Epithelial cell of proximal tubule (primary cell): ENCODE measurements around the gene SLC39A7. TPM values are rescaled to one million over a fixed set of nuclear protein-coding genes. Genes with fewer than 3 reads are reported as not detected.

ENCODE experiments used
- DNase-seq: peaks from one replicate; pipeline ENCODE4 v3.0.0-alpha.2; 2011; ENCODE audit warnings: low read depth
- H3K4me3 ChIP-seq: 2 replicates; pipeline ENCODE4 v1.5.1; 2011; ENCODE audit warnings: low read depth, mild to moderate bottlenecking, low read length
- total RNA-seq: library from RNA; depleted of rRNA; stranded (reverse); fragments of >200 nt; gene quantifications from 2 replicates; pipeline ENCODE4 v1.2.3, GENCODE V29; 2015
- TF ChIP-seq, protein P1 (sequence below): conservative IDR thresholded peaks from 2 replicates; pipeline ENCODE4 v1.5.1; 2012; ENCODE audit warnings: low read depth, mild to moderate bottlenecking, low read length

SLC39A7 gene
- total RNA-seq, 1 donor from 2014 or later: 70.8 TPM

DNA sequence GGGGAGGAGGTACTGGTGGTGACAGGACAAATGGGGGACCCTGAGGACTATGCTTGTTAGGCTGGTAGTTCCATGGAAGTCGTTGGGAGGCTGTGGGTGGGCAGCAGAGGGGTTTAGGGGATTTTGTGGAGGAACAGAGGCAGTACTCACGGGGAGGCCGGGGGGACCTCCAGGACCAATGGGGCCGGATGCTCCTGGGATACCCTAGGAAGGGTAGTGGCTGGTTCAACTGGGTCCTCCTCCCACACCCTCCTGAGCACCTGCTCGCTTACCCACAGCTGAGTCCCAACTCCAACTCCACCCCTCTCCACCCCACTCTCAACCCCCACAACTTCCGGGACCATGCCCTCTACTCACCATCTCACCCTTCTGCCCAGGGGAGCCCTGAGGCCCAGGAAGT is 34.3 kb upstream of the SLC39A7 start:
- TF ChIP-seq, protein P1, sequence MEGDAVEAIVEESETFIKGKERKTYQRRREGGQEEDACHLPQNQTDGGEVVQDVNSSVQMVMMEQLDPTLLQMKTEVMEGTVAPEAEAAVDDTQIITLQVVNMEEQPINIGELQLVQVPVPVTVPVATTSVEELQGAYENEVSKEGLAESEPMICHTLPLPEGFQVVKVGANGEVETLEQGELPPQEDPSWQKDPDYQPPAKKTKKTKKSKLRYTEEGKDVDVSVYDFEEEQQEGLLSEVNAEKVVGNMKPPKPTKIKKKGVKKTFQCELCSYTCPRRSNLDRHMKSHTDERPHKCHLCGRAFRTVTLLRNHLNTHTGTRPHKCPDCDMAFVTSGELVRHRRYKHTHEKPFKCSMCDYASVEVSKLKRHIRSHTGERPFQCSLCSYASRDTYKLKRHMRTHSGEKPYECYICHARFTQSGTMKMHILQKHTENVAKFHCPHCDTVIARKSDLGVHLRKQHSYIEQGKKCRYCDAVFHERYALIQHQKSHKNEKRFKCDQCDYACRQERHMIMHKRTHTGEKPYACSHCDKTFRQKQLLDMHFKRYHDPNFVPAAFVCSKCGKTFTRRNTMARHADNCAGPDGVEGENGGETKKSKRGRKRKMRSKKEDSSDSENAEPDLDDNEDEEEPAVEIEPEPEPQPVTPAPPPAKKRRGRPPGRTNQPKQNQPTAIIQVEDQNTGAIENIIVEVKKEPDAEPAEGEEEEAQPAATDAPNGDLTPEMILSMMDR: no peak
- no peak overlapping the region for H3K4me3 ChIP-seq
- no peak for DNase-seq

DNA sequence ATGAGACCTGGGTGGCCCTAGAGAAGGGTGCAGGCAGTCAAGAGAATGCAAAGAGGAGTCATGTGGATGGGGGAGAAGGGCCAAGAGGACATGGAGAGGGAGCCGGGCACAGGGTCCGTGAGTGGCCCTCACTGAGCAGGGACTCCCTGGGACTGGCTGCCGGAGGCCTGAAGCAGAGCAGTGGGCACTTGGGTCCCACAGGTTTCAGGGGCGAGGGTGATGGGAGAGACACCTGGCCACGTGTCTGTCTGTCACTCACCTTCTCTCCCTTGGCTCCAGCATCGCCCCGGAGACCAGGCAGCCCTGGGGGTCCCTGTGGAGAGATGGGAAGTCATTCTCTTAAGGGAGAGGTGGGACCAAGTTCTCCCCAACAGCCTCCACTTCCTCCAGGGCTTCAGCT is 33.9 kb upstream of the SLC39A7 start:
- no peak overlapping the region for H3K4me3 ChIP-seq
- DNase-seq: no peak
- TF ChIP-seq, protein P1: no peak

DNA sequence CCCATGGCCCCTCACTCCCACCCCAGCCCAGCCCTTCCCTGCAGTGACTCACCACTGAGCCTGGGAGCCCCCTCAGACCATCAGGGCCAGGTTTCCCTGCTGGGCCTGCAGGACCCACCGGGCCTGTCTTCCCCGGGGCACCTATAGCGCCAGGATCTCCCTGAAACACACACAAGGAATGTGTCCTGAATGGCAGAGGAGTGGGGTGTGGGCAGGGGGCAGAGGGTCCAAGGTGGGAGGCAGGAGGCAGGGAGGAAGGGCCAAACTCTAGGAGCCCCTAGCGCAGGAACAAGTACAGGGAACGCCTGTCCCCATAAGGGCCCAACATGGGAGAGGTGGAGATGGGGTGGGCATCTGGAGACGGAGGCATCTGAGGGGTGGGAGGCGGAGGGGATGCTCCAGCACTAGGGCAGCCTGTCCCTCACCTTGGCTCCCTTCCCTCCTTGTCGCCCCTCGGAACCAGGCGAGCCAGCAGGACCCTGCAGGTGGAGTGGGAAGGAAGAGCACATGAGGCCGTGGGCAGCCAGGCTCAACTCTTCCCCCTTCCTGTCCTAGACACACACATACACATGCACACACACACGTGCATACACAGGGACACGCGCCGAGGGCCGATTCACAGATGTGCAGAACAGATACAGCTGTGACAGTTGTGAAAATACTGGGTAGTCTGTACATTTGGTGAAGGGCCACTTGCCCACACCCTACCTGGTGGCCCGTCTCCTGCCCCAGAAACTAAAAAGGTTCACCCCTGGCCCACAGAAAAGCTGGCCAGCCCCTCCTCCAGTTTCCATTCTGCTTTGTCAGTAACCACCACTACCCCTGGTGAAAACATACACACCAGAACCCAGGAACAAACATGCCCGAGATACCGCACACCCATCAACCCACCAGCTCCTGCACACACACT is 33.0 kb upstream of the SLC39A7 start:
- no peak for DNase-seq
- TF ChIP-seq, protein P1: no peak
- no peak overlapping the region for H3K4me3 ChIP-seq

DNA sequence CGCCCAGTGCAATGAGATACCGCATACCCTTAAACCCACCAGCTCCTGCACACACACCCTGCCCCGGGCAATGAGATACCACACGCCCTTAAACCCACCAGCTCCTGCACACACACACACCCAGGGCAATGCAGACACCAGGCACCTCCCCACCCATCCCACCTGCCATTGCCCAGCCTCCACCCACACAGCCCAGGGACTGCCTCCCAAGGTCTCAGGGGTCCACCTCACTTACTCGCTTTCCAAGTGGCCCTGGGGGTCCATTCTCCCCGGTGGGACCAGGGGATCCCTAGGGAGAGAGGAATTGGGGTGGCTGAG is 32.4 kb upstream of the SLC39A7 start:
- H3K4me3 ChIP-seq: no peak overlapping the region
- TF ChIP-seq, protein P1: no peak

DNA sequence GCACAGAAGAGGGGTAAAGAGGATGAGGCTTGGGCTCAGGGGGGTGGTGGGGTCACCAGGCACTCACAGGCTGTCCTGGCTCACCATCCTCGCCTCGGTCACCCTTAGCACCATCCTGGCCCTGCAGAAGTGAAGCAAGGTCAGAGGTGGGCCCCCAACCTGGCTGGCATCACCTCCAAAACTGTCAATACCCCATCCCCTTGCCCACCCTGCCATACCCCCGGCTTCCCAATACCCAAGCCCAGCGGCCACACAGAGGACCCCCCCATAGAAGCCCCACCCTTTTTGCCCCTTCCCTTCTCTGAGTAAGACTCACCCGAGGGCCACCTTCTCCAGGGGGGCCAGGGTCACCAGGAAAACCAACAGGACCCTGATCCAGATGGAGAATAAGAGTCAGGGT is 32.0 kb upstream of the SLC39A7 start:
- no peak for DNase-seq
- TF ChIP-seq, protein P1: no peak
- H3K4me3 ChIP-seq: no peak overlapping the region

More for the DNA sequence above, 32.4 kb upstream of the SLC39A7 start:
- no peak for DNase-seq

DNA sequence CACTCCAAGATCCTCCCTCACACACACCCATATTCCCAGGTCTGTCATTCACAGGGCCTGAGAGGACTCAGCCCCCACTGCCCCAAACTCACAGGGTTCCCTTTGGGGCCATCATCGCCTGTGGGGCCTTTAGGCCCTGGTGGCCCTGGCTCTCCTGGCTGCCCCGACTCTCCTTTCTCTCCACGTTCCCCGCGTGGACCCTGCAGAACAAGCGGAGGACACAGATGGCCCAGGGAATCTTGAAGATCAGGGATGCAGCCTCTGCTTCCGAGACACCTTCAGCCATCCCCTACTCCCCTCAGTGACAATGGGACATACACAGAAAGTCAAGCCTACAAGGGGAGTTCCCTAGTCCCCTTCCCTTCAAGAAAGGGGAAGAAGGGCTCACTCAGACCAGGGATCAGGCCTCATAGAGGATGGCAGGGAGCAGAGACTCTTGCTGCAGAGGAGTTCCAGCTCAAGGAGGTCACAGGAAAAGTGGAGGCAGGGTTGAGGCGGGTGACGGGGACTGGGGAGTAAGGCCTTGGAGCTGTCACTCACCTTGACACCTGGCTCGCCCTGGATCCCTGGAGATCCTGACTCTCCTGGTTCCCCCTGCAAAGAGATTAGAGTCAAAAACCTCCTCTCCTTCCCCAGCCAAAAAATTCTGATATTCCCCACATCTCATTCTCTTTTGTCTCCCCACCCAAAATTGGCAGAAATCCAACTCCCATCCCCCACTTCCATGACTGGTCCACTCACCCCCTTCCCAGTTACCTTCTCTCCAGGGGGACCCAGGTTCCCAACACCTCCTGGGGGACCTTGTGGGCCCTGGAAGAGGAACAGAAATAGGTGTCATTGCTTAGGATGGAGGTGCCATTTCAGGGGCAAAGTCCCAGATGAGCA is 31.1 kb upstream of the SLC39A7 start:
- no peak overlapping the region for H3K4me3 ChIP-seq
- TF ChIP-seq, protein P1: no peak
- no peak for DNase-seq
